ENCODE results near the gene RGS3.

DNA sequence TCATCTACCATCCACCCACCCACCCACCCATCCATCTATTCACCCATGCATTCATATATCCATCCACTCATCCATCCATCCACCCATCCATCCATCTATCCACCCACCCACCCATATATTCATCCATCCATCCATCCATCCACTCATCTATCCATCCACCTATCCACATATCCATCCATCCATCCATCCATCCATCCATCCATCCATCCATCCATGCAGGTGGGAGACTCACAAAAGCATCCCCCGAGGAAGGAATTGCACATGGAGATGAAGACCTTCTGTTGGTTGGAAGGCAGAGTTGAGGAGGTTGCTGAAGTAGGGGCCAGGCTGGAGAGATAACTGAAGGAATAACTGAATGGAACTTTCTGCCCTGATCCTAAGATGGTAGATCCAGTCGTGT is 126.9 kb downstream of the RGS3 start:
- TF ChIP-seq, protein P1, sequence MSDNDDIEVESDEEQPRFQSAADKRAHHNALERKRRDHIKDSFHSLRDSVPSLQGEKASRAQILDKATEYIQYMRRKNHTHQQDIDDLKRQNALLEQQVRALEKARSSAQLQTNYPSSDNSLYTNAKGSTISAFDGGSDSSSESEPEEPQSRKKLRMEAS (IDR thresholded peaks at IDR 0.05), result no peak
- TF ChIP-seq, protein P2, sequence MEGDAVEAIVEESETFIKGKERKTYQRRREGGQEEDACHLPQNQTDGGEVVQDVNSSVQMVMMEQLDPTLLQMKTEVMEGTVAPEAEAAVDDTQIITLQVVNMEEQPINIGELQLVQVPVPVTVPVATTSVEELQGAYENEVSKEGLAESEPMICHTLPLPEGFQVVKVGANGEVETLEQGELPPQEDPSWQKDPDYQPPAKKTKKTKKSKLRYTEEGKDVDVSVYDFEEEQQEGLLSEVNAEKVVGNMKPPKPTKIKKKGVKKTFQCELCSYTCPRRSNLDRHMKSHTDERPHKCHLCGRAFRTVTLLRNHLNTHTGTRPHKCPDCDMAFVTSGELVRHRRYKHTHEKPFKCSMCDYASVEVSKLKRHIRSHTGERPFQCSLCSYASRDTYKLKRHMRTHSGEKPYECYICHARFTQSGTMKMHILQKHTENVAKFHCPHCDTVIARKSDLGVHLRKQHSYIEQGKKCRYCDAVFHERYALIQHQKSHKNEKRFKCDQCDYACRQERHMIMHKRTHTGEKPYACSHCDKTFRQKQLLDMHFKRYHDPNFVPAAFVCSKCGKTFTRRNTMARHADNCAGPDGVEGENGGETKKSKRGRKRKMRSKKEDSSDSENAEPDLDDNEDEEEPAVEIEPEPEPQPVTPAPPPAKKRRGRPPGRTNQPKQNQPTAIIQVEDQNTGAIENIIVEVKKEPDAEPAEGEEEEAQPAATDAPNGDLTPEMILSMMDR (IDR thresholded peaks at IDR 0.05), result no peak
- TF ChIP-seq HOXA7 (CRISPR knock-in tag; IDR thresholded peaks at IDR 0.05), result no peak
- TF ChIP-seq POLR2A (IDR thresholded peaks at IDR 0.05; ENCODE audit: low read length), result no peak
- no peak for TF ChIP-seq RFX5 (IDR thresholded peaks at IDR 0.05)
- TF ChIP-seq EP300 (IDR thresholded peaks at IDR 0.05), result no peak
- TF ChIP-seq, protein P3, sequence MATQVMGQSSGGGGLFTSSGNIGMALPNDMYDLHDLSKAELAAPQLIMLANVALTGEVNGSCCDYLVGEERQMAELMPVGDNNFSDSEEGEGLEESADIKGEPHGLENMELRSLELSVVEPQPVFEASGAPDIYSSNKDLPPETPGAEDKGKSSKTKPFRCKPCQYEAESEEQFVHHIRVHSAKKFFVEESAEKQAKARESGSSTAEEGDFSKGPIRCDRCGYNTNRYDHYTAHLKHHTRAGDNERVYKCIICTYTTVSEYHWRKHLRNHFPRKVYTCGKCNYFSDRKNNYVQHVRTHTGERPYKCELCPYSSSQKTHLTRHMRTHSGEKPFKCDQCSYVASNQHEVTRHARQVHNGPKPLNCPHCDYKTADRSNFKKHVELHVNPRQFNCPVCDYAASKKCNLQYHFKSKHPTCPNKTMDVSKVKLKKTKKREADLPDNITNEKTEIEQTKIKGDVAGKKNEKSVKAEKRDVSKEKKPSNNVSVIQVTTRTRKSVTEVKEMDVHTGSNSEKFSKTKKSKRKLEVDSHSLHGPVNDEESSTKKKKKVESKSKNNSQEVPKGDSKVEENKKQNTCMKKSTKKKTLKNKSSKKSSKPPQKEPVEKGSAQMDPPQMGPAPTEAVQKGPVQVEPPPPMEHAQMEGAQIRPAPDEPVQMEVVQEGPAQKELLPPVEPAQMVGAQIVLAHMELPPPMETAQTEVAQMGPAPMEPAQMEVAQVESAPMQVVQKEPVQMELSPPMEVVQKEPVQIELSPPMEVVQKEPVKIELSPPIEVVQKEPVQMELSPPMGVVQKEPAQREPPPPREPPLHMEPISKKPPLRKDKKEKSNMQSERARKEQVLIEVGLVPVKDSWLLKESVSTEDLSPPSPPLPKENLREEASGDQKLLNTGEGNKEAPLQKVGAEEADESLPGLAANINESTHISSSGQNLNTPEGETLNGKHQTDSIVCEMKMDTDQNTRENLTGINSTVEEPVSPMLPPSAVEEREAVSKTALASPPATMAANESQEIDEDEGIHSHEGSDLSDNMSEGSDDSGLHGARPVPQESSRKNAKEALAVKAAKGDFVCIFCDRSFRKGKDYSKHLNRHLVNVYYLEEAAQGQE (IDR thresholded peaks at IDR 0.05), result no peak
- TF ChIP-seq MYC (IDR thresholded peaks at IDR 0.05; ENCODE audit: borderline replicate concordance, low read length), result no peak
- TF ChIP-seq PHF8 (IDR thresholded peaks at IDR 0.05; ENCODE audit: borderline replicate concordance, low read depth), result no peak
- TF ChIP-seq RARB (CRISPR knock-in tag; IDR thresholded peaks at IDR 0.05), result no peak
- TF ChIP-seq RAD21 (conservative IDR thresholded peaks at IDR 0.05 in 1 of 2, IDR thresholded peaks at IDR 0.05 in 1 of 2), result no peak
- TF ChIP-seq, protein P4, sequence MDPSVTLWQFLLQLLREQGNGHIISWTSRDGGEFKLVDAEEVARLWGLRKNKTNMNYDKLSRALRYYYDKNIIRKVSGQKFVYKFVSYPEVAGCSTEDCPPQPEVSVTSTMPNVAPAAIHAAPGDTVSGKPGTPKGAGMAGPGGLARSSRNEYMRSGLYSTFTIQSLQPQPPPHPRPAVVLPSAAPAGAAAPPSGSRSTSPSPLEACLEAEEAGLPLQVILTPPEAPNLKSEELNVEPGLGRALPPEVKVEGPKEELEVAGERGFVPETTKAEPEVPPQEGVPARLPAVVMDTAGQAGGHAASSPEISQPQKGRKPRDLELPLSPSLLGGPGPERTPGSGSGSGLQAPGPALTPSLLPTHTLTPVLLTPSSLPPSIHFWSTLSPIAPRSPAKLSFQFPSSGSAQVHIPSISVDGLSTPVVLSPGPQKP (IDR thresholded peaks at IDR 0.05; ENCODE audit: low read depth, low read length), result no peak
- TF ChIP-seq, protein P5, sequence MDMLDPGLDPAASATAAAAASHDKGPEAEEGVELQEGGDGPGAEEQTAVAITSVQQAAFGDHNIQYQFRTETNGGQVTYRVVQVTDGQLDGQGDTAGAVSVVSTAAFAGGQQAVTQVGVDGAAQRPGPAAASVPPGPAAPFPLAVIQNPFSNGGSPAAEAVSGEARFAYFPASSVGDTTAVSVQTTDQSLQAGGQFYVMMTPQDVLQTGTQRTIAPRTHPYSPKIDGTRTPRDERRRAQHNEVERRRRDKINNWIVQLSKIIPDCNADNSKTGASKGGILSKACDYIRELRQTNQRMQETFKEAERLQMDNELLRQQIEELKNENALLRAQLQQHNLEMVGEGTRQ (IDR thresholded peaks at IDR 0.05), result no peak
- no peak for TF ChIP-seq RCOR1 (IDR thresholded peaks at IDR 0.05; ENCODE audit: low read depth, low read length)

Measured in A549 (cell line).